Measurements from ENCODE around the gene MLIP.
"Not testable (repeated sequence)": the region's sequence is repeated elsewhere in the genome, so short reads cannot be mapped to it uniquely, and the experiment has no call there.

Gene MLIP

DNA sequence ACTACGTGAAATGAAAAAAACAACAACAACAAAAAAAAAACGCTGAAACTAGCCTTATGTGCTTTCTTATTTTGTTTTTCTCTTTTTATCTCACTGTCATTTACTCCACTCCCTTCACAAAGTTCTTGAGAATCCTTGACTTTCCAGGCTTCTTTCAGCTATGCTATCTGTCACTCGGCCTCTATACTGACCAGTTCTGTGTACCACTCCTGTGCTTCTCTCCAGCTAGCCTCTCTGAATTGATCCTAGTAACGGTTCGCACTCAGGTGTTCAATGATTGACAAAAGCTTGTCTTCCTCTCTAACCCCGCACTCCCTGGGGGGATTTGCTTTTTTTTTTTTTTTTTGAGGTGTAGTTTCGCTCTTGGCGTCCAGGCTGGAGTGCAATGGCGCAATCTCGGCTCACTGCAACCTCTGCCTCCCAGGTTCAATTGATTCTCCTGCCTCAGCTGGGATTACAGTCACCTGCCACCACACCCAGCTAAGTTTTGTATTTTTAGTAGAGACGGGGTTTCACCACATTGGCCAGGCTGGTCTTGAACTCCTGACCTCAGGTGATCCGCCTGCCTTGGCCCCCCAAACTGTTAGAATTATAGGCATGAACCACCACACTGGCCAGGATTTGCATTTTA is 31.8 kb downstream of the MLIP start:
- no peak for DNase-seq (ENCODE audit: low read depth in 2 of 2)

DNA sequence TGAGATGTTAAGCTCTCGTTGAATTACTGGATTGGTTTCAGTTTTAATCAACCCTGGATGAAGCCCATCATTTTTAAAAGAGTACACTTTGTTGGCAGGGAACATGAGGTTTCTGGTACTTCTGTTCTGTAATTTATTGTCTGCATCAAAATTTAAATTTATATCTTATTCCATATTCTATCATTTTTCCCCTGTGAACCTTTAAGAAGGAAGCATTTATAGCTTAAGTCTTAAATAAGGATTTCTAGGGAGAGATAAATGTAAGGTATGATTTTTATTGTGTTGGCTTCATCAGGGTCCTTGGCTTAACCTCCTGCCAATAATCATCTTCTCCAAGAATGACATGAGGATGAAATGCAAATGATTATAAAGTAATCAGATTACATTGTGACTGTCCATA is 40.6 kb downstream of the MLIP start:
- no peak for DNase-seq (ENCODE audit: low read depth in 2 of 2)

DNA sequence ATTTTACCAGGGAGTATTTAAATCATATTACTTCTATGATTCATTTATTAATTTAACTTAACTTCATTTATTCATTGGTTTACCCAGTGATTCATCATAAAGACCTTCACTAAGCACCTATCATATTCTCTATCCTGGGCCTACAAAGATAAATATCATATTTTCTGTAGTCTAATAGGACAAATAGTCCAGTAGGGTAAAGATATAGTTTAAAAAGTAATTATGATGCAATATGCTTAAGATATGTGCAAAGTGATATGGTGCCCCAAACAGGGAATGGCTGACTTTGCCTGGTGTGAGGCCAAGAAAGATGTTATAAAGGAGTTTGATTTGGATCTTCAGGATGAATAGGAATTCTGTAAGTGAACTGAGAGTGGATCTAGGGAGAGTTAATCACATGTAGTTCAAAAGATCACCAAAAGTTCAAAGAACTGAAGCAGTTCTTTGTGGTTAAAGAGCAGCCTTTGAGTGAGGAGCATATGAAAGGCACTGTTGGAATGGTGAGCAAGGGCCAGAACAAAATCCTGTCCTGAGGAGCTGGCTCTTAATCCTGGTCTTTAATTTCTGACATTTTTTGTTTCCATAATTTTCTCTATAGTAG is 45.5 kb downstream of the MLIP start:
- no peak for DNase-seq (ENCODE audit: low read depth in 2 of 2)

DNA sequence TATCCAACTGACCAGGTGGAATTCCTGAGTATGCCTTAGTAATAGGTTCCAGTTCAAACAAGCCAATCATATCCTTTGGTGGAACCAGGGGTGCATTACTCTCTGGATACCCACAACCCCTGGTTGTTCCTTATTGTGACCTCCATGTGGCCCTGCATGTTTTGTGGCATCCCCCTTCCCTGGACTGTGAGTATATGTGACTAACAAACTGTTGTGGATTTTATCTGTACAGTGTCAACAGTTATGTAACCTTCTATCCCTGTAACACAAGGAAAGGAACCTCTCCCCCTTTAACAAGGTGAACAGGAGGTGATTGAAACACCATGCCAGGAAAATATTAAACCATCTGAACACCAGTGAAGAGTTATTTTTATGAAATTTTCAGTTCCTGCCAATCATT is 46.2 kb downstream of the MLIP start:
- no peak for DNase-seq (ENCODE audit: low read depth in 2 of 2)

DNA sequence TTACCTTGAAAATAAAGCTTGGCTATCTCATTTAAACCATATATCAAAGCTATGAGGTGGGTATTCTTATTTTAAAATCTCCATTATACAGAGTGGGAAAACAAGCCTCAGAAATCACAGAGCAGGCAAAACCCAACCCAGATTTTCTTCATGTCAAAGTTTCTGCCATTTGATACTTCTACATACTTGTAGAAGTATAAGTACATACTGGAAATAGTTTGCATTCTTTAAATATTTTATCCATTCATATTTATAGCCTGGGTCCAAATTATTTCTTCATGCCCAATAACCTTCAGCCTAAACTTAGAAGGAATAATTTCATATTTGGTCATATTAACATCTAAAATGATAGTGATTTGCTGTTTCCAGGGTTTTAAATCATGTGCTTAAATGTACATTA is 61.8 kb downstream of the MLIP start:
- no peak for DNase-seq (ENCODE audit: low read depth in 2 of 2)

DNA sequence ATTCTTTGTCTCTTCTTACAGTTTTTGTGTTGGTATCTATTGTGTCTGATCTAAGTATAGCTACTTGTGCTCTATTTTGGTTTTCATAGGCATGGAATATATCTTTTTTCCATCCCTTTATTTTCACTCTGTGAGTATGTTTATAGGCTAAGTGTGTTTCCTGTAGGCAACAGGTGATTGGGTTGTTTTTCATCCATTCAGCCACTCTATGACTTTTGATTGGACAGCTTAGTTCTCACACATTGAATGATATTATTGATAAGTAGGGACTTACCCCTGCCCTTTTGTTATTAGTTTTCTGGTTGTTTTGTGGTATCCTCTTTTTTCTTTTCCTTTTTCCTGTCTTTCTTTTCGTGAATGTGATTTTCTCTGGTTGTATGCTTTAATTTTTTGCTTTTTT is 67.9 kb downstream of the MLIP start:
- DNase-seq (ENCODE audit: low read depth in 2 of 2), result no peak

DNA sequence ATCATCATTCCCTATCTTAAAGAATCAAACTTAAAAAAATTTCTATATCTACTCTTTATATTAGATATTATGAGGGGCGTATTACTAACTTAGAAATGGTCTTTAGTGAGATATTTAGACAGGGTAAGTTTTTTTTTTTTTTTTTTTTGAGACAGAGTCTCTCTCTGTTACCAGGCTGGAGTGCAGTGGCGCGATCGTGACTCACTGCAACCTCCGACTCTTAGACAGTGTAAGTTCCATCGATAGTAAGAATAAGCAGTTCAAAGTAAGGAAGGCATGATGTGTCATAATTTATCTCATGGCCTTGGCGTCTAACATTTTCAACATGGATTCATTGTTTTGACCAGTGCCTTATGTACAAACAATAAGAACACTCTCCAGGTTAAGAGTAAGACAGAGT is 72.4 kb downstream of the MLIP start:
- no peak for DNase-seq (ENCODE audit: low read depth in 2 of 2)

DNA sequence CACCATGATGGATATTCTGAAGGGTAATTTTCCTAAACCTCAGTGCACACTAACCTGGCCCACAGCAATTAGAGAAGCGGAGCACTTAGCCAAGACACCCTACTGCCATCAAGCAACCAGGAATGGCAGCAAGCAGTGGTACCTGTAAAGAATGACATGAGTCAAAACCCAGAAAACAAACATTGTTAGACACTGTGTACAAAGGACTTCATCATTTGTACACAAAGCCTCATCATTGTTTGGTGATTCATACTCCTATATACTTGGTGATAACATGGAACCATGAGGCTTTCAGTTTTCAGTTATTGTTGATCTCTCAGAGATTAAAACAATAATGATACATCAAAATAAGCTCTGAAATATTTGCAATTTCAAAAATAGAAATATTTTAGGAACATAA is 74.6 kb downstream of the MLIP start:
- DNase-seq (ENCODE audit: low read depth in 2 of 2), result no peak

DNA sequence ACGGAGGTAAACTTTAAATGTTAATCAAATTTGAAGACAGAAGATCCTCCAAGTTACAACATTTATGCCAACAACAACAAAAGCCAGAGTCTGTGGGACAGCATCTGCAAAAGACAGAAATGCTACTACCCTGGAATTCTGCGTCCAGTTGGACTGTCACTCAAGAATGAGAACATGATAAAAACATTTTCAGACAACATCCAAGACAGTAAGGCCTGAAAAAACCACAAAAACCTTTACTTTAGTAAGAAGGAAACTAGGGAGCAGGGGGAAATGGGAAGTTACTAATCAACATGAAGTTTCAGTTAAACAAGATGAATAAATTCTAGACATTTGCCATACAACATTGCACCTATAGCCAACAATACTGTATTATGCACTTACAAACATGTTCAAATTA is 77.6 kb downstream of the MLIP start:
- DNase-seq (ENCODE audit: low read depth in 2 of 2), result no peak

DNA sequence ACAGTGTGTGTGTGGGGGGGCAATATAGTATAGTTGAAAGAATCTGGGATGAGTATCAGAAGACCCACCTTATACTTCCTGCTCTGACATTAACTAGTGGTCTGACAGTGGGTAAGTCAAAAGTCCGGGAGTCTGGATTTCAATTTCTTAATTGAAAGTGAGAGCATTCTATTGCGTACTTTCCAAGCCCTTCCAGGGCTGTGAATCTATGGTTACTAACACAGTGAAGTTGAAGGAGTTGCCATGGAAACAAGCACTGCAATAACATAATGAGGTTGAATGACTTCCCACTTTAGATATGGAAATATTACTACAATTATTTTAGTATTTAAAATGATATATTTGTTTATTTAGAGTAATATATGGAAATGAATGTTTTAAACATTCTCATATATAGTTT is 80.2 kb downstream of the MLIP start:
- no peak for DNase-seq (ENCODE audit: low read depth in 2 of 2)

DNA sequence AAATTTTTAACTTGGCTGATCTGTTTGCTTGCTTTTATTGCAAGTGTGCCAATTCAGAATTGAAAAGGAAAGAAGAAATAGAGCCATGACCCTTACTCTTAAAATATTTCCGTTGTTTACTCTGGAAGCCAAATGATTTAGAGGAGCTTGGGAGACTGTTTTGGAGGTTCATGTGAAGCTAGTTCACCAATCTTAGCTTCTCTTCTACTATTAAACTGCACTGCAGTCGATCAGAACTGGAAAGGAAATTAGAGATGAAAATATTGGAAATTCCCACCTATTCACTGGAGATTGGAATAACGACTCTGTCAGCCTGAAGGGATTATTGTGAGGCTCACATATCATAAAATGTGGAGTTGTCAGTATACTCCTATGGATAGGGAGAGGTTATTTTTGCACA is 81.8 kb downstream of the MLIP start:
- no peak for DNase-seq (ENCODE audit: low read depth in 2 of 2)

DNA sequence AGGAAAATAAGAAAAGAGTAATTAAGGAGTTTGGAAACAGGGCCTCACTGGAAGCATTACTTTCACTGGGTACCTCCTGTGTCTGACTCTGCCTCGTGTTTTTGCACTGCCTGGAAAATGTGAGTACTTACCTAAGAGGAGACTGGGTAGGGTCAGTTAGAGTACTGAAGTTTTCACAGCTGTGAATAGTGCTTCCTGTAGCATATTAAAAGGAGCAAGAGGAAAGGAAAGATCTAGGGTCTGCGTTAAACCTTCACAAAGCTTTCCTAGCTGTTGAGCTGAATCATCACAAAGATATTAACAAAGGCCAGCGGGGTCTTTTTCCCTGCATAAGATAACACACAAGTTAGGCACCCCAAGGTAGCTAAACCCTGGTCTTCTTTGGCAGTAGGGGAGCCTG is 82.3 kb downstream of the MLIP start:
- DNase-seq (ENCODE audit: low read depth in 2 of 2), result no peak

DNA sequence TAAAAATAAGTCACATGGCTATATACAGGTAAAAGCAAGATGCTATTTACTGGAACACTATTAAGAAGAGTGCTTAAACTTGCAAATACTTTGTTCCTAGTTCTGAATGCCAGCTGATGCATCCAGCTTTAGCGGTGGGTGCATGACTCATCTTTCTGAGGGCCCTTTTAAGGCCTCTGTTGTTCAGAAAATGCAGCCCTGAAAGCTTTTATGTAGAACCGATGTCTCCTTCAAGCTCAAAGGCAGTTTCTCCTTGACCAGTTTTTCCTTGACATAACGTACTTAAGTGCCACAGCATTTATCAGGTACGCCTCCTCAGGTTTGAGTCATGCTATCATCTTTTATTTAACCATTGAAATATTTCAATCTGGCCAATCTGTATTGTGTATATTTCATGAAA is 82.8 kb downstream of the MLIP start:
- no peak for DNase-seq (ENCODE audit: low read depth in 2 of 2)

DNA sequence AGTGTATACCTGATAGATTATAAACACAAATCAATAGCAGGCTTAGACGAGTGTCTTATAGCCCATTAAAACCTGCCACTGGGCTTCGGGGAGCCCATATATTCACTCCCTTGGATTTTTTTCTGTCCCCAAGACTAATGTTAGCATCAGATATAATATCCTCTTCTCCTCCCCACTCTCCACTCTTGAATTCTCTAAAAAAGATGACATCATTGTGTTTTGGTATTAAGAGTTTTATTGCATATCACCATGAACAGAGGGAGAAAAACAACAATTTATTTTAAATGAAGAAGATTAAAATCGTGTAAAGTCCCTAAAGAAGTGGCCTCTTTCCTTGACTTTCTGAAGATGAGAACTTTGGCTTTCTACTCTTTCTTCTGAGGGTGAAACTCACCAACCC is 84.4 kb downstream of the MLIP start:
- no peak for DNase-seq (ENCODE audit: low read depth in 2 of 2)

DNA sequence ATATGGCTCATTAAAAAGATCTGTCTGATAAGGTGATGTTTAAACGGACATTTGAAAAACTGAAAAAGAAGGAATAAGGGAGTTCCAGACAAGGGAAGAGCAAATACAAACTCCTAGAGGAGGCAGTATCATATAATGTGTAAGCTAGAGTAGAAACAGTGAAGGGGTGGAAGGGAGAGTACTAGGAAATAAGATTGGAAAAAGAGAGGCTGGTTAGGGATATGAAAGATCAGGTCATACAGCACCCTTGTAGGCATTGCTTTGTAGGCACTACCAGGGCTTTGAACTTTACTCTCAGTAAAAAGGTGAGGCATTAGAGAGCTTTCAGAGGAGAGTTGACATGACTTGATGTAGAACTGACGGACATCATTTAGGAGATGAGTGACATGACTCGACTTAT is 85.7 kb downstream of the MLIP start:
- DNase-seq (ENCODE audit: low read depth in 2 of 2), result no peak

DNA sequence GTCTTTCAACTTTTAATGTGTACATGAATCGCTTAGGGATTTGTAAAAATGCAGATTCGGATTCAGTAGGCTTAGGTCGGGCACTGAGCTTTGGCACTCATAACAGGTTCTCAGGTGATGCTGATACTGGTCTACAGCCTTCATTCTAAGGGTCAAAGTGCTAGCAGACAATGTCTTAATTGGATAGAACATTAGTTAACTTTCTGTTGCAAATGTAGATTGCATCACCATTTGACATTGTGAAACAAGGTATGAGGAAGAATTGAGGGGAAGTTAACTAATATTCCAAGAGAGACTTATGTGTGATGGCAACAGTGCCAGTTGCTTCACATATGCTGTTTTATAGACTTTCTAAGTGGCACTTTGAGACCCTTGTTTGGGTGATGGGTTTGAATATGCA is 86.9 kb downstream of the MLIP start:
- DNase-seq (ENCODE audit: low read depth in 2 of 2), result no peak

DNA sequence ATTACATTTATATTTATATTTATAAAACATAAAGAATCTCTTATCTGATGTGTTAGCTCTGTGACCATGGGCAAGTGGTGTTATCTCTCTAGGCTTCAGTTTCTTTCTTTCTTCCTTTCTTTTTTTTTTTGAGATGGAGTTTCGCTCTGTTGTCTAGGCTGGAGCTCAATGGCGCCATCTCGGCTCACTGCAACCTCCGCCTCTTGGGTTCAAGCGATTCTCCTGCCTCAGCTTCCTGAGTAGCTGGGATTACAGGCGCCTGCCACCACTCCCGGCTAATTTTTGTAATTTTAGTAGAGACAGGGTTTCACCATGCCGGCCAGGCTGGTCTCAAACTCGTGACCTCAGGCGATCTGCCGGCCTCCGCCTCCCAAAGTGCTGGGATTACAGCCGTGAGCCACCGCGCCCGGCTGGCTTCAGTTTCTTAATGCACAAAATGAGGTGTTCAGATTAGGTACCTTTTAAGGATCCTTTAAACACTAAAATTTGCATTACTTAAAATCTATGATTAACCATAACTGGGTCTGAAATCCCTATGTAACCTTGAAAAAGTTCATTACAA is 92.3 kb downstream of the MLIP start:
- DNase-seq (ENCODE audit: low read depth in 2 of 2), result not testable (repeated sequence)

DNA sequence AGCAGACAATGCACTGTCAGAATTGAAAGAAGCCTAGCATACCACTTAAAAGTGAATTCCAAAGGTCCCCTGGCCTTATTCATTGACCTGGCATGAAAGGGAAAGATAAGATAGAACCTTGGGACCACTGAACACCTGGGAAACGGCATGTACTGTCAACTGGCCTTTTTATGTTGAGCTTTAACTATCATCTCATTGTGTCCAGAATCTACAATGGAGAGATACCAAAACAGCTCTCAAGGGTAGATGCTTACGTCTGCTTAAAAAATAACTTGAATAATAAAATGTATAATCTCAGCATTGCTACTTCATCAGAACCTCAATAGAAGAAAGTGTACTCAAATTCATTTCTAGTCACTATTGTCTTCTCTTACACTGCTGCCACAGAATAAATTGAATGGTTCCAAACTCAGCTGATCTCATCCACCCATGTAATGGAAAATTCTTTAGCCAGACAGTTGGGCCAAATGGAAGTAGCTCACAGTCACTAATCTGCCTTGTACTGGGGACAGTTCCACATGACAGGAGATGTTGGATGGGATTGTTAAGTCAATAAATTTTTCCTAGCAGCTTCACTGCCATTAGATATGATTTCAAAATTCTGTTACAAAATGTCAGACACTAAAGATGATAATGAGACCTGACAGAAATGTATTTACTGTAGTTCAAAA is 93.8 kb downstream of the MLIP start:
- DNase-seq (ENCODE audit: low read depth in 2 of 2), result no peak

DNA sequence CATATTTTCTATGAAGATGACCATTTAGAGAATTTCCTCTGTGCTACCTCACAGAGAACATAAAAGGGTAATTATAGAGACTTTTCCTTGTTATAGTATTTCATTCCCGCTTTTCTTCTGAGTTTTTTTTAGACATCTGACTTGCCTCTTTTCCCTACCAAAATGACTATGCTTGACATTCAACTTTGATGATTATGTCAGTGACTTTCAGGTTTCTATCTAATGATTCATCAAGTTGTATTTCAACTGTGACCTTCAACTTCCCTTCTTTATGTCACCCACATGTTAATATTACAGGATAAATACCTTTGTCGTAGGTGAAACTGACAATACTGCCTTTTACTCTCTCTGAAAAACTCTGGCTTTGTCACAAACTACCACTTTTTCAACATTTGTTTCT is 95.3 kb downstream of the MLIP start:
- no peak for DNase-seq (ENCODE audit: low read depth in 2 of 2)

DNA sequence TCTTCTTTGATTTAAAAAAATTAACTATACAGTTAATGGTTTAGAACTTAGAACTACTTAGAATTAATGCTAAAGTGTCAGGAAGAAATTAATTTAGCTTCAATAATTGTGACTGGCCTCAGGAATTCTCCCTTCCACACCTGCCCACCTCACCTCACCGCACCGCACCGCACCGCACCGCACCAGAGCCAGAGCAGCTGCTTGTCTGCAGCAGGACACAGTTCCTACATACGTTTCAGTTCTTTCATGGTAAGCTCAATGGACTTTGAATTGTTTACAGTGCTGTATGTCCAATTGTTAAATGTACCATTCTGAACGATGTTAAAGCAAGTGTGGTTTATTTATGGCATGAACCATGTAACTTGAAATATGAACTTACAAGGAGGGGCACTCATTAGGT is 98.7 kb downstream of the MLIP start:
- DNase-seq (ENCODE audit: low read depth in 2 of 2), result not testable (repeated sequence)

DNA sequence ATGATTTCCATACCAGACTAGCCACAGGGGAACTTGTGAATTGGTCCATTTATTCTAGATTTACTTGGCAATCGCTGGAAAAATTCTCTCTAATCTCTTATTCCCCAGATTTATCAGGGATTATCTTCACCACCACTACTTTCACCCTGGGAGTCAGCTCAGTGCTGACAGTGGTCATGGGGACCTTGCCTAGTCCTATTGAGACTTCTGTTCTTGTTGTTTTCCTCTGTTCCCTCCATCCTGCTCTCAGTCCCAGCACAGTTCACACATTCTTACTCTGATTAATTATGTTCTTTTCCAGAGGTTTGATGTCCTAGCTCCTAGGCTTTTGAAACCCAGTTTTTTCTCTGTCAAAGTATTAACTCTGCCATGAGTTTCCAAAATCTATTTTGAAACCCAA is 103.0 kb downstream of the MLIP start:
- no peak for DNase-seq (ENCODE audit: low read depth in 2 of 2)

DNA sequence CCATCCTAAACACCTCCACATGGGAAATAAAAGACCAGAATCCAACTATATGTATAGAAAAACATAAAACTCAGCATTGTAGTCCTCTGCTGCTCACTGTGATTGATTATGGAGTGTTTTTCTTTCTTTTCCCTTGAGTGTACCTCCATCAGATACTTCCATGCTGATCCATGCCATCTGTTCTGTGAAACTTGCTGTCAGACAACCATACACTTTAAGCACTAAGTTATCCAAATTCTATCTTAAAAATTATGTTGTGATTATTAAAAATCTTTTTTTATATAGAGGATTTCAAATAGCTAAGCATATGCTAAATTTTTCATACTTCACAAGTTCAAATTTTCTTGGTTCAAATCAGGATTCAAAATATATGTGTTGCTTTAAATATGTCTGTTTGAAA is 105.1 kb downstream of the MLIP start:
- no peak for DNase-seq (ENCODE audit: low read depth in 2 of 2)

DNA sequence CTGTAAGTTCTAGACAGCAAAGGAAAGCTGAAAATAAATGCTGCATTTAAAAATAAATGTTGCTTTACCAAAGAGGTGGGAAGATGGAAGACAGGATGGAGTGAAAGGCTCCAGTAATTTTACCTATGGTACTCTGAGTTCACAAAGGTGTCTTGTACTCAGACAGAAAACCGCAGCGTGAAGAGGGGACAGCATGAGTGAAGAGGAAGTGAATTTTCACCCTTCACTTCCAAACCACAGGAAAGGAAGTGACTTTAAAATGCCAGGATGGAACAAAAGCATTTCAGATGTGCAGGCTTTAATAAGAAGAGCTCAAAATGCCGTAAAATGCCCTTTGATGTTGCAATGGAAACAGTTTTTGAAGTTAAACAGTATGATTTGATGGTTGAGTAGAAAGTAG is 105.8 kb downstream of the MLIP start:
- DNase-seq (ENCODE audit: low read depth in 2 of 2), result no peak

Measured in stimulated activated CD8-positive, alpha-beta memory T cell treated with anti-CD3 and anti-CD28 coated beads, Interleukin-15, amount 100 ng/mL, for 4 hours (primary cell).